Effector CD4-positive, alpha-beta T cell (primary cell): ENCODE measurements around the gene SLC2A13.

Experiments used
- DNase-seq: peaks from one replicate; pipeline ENCODE4 v3.0.0-alpha.2; 2020
- total RNA-seq: gene quantifications from one replicate; lab custom pipeline; 2026; lab: John Stamatoyannopoulos, UW

Gene SLC2A13
- total RNA-seq, result 6.6 reads per million, percentile 24 among the genes with 10 or more reads in this experiment

DNA sequence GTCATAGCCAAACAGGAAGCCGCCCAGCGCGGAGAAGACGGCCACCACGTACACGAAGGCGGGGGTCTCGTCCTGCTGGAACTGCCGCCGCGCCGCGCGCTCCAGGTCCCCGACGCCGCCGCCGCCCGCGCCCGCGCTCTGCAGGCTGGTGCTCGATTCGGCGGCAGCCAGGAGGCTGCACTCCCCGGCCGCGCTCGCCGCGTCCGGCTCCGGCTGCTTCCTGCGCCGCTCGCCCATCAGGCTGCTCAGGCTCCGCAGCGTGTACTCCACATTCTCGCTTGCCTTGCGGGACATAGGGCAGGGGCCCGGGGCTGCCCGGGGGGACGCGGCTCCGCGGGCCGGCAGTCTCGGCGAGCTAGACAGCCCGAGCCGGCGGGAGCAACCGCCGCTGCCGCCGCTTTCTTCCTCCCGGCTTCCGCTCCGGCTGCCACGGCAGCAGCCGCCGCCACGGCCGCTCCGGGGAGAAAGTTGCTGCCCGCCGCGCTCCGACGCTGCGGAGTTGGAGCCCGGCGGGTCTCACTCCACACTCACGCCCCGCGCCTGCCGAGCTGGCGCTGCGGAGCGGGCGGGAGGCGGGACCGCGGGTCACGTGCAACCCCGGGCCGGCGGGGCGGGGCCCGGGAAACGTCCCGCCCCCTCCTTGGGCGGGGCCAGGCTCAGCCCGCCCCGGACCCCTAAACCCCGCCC lies at the start of gene SLC2A13:
SLC2A13 (minus strand) TSS at position 567 of the 687 bp plus-strand sequence; CDS start at position 294, 273 bp downstream.
- peak; percentile 66 for DNase-seq

DNA sequence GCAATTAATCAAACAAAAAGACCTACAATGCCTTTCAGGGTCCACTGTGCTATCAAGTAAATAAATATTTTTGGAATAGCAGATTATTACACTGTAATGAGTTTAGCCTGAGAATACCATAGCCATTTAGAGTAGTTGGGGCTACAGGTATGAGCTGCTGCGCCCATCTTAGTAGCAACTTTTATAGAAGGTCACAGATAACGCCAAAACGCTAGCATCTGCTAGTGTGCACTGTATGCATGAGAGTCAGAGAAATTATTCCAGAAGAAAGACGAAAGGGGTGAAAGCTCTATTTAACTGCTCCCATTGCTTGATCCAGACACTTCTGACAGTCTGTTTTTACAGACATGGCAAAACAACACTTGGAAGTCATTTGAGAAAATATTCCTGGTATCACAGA lies 48.5 kb upstream of the SLC2A13 start:
- DNase-seq, result no peak

GRCh38 chr12:40153432-40153831 lies 47.6 kb upstream of the SLC2A13 start:
- no peak for DNase-seq

- peak; percentile 20 for DNase-seq
Measured at GRCh38 chr12:40152783-40153383, 47.0 kb upstream of the SLC2A13 start.

- no peak for DNase-seq
Measured at GRCh38 chr12:40149673-40150260, 43.9 kb upstream of the SLC2A13 start.

- no peak for DNase-seq
Measured at GRCh38 chr12:40146800-40147797, 41.2 kb upstream of the SLC2A13 start.

- DNase-seq, result no peak
Measured at GRCh38 chr12:40145896-40146295, 40.0 kb upstream of the SLC2A13 start.

- DNase-seq, result no peak
Measured at GRCh38 chr12:40144023-40144422, 38.1 kb upstream of the SLC2A13 start.

- no peak for DNase-seq
Measured at GRCh38 chr12:40142001-40142744, 36.3 kb upstream of the SLC2A13 start.

GRCh38 chr12:40138526-40138925 lies 32.6 kb upstream of the SLC2A13 start:
- no peak for DNase-seq

DNA sequence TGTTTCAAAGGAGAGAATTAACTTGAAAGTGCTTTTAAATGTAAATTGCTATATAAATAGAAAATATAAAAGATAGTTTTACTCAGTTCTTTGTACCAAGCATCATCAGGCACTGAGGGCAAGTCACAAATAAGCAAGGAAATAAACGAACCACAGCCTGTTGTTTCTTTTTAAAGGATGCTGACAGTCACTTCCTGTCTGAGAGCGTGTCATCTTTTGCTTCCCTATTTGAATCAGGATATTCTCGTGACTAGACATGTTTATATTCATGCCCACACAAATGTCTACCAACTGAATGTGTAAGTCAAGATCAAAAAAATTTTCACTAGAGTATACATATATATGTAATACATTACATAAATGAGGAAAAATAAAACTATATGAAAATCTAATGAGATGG lies 31.4 kb upstream of the SLC2A13 start:
- DNase-seq, result no peak

GRCh38 chr12:40127408-40127807 lies 21.5 kb upstream of the SLC2A13 start:
- no peak for DNase-seq

DNA sequence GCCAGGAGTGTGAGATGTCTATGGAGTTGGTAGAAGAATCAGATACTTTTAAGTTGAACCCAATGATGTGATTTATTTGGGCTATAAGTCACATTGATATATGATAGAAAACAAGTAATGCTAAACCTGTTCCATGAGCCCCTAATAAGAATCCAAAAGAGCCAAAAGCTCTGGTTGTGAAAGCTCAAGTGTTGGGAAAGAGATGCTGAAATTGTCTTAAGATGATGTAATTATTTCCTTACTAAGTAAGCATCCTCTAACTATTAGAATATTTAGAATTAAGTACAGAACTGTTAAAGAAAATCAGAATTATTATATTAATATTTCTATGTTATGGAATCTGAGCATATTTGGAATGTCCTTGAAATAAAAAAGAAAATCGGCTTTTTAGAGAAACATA lies 17.6 kb upstream of the SLC2A13 start:
- DNase-seq, result no peak

DNA sequence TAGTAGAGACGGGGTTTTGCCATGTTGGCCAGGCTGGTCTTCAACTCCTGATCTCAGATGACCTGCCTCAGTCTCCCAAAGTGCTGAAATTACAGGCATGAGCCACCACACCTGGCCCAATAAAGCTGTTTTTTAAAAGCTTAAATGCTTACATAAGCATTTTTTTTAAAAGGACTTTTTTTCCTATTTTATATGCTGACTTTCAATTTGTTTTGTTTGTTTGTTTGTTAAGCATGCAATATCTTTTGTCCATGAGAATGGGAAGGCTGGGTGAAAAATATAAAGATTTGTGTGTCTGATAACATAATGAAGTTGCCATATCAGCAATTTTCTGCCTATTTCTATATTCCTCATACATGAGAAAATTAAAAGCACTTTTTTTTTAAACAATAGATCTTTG lies 17.0 kb upstream of the SLC2A13 start:
- no peak for DNase-seq

- DNase-seq, result no peak
Measured at GRCh38 chr12:40117818-40118217, 11.9 kb upstream of the SLC2A13 start.

- DNase-seq, result no peak
Measured at GRCh38 chr12:40110586-40110985, 4.7 kb upstream of the SLC2A13 start.

- no peak for DNase-seq
Measured at GRCh38 chr12:40107803-40108620, 2.1 kb upstream of the SLC2A13 start.

- peak; percentile 91 for DNase-seq
Measured at GRCh38 chr12:40107098-40107802, 1.4 kb upstream of the SLC2A13 start.

GRCh38 chr12:40106655-40107054 lies 774 bp upstream of the SLC2A13 start:
- no peak for DNase-seq

GRCh38 chr12:40106202-40106533 lies 287 bp upstream of the SLC2A13 start:
- DNase-seq, result no peak

DNA sequence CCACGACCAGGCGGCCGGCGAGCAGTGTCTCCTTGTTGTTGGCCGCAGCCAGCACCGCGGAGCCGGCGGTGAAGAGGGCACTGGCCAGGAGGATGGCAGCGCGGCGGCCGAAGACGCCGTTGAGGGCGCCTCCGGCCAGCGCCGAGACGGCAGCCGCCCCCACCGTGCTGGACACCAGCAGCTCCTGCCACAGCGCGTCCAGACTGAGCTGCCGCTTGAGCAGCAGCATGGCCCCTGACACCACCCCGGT lies 691 bp downstream of the SLC2A13 start:
- peak; percentile 2 for DNase-seq
